HG03095 (cell line): ENCODE data around the gene LSM6.

Experiments
- ATAC-seq: cut with Tn5 transposase; IDR thresholded peaks from one replicate; pipeline ENCODE4 v1.9.1; 2021; ENCODE audit warnings: moderate library complexity; ENCODE audit not compliant: unreplicated experiment

Gene LSM6

DNA sequence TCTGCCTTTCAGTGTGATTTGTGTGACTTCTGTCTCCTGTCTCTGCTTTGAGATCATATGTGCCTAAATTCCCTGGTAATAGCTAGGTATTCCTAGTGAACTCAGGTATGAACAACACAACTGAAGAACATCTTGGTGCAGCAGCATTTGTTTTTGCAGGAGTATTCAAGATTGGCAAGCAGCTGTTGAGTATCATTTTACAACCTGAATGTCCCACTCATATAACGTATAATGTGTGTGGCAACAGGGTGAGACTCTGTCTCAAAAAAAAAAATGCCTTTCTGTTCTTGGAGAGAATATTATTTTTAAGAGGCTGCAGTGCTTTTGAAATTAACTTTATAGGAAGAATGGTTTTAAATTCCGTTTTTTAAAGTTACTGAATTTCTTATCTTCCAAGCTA lies 7.7 kb downstream of the LSM6 start:
- ATAC-seq: no peak

DNA sequence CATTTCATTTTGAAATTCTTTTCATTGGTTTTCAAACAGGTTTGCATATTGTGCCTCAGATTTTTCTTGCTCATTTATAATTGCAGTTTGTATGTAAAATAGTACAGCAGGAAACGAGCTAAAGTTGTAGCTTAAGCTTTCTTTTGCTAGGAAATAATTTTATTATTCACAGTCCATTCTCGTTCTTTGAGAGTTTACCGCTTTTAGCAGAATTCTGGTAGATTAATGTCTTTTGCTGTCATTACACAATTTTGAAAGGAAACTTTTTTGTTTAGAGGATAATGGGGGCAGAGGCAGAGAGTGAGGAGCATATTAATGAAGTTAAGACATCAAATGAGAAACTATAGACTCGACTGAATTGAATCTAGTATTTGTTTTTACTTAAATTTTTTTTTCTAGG lies 10.5 kb downstream of the LSM6 start:
- no peak for ATAC-seq

DNA sequence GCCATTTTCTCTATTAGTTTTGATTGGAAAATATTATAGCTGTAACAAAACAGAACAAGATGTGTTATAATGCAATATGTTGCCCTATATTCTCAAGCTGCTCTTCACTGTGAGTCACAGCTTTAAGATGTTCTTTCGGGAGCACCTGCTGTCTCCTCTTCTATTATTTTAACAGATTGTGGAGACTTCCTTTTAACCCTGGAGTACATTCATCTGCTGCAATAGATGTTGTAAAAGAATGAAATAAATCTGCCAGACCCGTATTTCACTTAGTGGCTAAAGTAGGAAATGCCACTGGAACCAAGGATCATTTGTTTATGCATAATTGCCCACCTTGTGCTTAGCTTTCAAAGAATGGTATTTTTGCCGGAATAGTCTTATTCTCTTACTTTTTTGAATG lies 11.1 kb downstream of the LSM6 start:
- no peak for ATAC-seq

DNA sequence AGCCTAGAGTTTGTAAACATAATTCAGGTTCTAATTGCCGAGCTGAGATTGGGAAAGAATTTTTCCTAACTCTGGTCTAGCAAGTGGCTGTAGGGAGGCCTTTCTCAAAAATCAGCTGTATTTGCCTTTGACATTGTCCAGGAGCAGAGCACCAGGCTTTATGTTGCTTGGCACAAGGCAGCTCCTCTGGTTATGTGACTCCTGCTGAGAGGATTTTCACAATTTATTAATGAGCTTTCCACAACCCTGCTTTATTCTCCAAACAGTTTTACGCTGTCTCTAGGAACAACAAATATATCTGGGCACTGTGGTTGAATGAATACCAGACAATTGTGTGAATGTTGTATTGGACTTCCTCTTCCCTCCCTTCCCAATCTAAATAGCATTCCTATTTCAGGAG lies 14.9 kb downstream of the LSM6 start:
- no peak for ATAC-seq

DNA sequence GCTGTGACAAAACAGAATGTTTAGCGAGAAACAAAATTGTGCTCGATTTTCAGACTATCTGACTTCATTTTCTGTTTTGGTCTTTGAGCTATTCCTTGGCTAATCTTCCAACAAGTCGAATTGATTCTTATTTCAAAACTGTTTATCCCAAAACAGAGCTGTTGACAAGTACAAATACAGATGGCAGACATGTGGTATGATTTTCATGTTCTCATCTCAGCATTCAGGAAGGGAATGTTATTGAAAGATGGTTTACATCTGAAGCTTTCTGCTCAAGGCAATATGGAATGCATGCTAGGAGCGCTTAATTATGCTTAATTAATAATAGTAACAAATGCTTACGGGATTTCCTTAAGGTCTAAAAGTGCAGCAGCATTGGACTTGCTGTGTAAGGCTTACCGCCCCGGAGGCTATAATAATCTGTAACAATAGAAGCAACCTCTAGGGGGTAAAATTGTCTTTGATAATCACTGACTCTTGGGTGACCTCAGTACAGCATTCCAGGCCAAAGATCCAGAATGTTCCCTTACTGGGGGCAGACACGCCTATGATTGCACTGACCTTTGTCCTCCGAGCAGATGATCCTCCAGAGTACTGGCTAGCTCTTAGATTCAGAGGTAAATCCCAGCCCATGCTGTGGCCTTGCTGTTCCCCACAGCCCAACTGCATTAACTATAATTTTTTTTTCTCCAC lies 16.4 kb downstream of the LSM6 start:
- ATAC-seq: no peak

DNA sequence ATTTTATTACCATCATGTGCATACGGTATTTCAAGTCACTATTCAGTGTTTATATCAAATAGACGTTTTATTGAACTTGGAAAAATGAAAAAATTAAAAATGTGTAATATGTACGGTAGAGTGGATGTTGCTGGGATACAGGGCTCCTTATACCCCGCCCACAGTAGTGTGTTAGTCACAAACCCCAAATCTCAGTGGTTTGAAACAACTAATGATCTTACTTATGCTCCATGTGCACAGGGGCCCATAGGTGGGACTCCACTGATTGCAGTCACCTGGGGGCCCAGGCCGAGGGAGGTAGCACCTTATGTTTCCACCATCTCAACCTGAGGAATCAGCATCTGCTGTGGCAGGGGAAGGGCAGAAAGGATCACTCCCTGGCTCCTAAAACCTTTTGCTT lies 18.1 kb downstream of the LSM6 start:
- ATAC-seq: no peak

DNA sequence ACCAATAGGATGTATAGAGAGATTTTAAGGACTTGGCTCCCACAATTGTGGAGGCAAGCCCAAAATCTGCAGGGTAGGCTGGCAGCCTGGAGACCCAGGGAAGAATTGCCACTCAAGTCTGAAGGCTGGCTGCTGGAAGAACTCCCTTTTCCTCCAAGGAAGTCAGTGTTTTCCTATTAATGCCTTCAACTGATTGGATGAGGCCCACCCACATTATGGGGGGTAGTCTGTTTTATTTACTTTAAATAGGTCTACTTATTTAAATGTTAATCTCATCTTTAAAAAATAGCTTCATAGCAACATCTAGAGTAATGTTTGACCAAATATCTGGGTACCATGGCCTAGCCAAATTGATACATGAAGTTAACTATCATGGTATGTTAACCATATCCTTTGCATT lies 18.7 kb downstream of the LSM6 start:
- no peak for ATAC-seq

DNA sequence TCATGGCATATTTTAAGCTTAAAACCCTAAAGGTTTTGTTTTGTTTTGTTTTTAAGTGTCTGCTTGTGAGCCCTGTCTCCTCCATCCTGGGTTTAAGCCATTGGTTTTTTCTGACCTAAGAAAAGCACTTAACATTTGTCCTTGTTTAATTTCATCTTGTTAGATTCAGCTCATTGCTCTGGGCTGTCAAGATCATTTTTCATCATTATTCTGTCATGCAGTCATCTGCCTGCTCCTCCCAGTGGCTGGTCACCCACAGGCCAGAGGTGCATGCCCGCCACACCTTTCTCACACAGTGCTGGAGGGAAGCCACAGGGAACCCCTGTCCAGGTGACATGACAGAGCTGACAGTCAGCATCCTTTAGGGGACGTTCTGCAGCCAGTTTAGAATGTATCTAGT lies 27.1 kb downstream of the LSM6 start:
- ATAC-seq: no peak

DNA sequence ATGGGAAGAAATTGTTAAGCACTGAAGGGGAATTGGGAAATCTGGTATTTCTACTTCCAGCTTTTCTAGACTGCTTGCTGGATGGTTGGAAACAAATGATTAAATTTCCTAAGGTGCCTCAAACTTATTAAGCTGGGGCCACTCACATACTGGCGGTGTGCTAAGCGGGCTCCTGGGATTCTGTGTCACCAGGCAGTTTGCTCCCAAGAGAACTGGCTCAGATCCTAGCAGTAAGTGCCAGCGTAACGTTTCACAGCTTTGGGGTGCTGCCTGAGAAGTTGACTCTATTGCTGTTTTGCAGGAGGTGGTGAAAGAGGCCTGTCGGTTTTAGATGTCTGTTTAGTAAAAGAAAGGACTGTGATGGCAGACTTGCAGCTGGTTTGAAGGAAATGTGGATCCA lies 31.9 kb downstream of the LSM6 start:
- no peak for ATAC-seq

DNA sequence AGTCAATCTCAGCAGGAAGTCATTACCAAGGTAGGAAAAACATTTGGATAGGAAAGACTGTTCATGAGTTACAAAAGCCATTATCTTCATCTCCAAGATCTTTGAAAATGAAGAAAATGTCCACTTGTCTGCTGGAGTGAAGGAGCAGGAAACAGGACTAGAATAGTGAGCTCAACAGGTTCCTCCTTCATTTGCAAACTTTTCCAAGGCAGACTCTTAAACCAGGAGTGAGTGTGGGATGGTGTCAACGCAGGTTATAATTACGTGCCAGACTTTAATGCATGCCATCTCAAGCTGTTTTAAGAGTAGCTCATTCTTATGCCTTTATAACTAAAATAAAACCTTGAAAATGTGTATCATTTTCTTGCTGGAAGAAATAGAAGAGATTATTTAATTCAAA lies 35.4 kb downstream of the LSM6 start:
- ATAC-seq: no peak

DNA sequence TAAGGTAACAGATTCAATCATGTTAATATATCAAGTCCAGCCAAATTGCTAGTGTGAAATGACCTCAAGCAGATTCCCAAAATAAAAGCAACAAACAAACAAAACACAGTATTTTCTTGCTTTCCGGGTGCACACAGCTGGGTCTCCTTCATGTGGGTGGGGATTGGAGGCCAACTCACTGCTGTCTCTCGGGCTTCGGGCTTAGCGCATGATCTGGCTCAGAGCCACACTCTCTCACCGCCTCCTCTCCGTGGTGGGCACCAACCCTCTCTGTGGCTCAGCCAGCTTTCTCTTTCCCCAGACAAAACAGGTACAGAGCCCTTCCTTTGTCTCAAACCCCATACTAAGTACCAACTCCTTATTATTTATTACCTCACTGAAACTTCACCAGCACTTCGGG lies 35.9 kb downstream of the LSM6 start:
- no peak for ATAC-seq

DNA sequence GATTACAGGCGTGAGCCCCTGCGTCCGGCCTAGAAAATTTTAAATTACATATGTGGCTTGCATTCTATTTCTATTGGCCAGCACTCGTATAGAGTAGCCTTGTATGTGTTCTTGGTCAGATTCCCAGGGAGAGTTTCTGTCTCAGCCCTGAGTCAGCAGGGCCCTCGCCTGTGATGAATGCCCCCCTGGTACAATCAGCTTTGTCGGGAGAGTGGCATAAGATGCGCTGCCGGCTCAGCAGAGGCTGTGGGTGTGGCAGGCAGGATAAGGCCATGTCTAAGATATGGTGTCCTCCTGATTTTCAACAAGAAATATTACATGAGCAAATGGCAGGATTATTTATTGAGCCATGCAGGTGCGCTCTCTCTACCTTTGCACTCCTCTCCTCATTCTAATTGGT lies 37.3 kb downstream of the LSM6 start:
- ATAC-seq: no peak

DNA sequence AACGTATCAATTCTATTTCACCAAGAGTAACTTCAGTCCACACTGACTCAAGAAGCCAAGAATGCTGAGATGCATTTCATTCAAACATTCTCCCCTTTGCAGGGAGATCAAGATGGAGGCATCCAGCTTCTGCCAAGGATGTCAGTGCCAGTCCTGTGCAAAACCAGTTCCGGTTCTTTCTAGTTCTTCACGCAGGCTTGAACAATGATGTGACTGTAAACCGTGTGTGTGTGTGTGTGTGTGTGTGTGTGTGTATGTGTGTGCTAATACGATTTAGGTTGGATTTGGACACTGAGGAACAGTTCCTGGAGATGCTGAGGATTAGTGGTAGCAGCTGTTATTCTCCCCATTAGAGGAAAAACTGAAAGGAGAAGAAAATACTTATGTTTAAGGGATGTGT lies 38.7 kb downstream of the LSM6 start, which contains the start of gene REELD1:
Gene REELD1, plus strand, starts transcription at position 301 of the 400 bp plus-strand sequence. CDS start 2,415 bp downstream, outside the sequence.
- ATAC-seq: no peak

DNA sequence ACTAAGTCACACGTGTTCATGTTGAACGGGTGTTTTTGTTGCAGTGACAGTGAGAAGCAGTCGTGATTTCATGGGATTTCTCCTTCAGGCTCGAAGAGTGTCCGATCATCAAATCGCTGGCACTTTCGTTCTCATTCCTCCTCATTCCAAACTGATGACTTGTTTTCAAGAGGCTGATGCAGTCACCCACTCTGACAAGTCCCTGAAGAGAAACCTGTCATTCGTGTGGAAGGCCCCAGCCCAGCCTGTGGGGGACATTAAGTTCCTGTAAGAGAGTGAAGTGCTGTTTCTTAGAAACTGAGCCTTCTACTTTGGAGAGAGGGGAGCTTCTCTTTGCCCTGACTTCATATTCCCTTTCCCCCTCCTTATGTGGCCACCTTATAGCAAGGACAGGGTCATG lies 46.8 kb downstream of the LSM6 start:
- no peak for ATAC-seq

DNA sequence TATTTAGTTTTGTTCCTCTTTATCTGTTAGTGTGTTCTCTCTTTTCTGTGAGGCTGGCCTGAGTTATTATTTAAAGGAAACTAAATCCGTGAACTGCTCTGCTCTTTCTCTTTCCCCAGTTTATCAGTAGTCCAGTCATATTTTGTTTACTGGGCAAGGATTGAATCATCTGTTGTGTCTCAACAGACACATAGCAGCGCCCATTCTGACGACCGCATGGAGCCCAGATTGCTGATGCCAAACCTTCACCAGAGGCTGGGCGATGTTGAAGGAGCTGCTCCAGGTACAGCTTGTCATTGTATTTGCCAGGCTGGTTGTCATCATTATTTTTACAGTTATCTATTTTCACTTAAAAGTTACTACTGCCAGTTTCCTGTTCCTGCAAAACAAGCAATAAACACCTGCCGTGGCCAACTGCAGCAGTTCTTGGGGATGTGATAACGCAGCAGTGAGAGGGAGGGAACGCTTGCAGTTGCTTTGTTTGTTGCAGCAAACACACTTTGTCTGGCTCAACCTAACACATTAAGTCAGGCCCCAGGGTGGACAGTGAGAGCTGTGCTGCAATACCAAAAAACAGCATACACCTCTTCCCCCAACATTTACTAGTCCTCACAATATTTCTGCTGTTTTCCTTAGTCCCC lies 48.9 kb downstream of the LSM6 start:
- no peak for ATAC-seq

DNA sequence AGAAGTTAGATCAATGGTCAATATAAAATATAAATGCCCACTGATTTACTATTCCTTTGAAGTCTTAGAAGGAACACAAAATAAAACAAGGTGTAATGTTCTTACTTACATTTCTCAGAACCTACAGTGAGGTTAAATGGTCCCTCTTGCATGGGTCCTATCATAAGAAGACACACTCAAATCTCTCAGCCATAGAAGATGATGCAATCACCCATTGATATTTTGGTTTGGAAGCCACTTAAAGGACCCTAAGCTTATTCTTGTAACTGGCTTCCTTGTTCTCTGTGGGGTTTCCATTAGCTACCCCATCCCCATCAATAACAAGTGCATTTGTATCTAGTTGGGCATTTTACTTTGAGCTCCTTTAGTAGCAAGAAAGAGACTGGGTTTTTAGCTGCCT lies 53.9 kb downstream of the LSM6 start:
- ATAC-seq: no peak

DNA sequence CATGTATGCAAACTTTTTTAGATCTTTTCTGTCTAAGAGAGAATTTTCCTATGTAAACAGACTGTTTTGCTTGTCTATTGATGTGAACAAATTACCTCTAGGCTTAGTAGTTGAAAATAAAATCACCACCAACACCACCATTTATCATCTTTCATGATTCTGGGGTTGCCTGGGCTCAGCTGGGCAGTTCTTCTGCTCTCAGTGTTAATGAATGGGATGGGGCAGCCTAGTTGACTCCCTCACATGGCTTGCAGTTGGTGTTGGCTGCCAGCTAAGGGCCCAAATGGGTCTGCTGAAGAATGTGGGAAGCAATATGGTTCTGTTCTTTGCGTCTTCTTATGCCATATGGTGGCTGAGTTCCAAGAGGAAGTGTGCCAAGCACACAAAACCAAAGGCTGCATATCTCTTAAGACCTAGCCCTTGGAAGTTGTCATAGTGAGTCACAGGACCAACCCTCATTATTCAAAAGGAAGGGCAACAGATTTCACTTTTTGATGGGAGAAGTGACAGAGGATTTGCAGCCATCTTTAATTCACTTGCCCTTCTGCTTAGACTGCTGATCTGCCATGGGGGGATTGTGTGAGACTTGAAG lies 56.7 kb downstream of the LSM6 start:
- no peak for ATAC-seq

DNA sequence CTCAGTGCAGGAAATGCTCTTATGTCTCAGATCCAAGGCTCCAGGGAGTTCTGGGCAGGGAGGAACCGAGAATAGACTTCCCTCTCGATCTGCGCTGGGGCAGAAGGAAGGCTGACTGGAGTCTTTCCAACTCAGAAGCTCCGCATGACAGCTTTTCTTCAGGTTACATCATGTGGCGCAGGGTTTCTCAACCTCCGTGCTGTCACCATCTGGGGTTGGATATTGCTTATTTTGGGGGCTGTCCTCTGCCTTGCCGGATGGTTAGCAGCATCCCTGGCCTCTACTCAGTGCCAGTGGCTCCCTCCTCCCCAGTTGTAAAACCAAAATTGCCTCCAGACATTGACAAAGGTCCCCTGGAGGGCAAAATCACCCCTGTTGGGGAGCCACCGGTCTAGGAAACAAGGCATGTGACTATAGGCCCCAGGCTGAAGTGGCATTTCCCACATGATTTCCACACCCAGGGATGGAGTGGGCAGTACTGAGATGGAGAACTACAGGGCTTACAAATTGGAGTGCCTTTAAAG lies 60.2 kb downstream of the LSM6 start:
- ATAC-seq: no peak

DNA sequence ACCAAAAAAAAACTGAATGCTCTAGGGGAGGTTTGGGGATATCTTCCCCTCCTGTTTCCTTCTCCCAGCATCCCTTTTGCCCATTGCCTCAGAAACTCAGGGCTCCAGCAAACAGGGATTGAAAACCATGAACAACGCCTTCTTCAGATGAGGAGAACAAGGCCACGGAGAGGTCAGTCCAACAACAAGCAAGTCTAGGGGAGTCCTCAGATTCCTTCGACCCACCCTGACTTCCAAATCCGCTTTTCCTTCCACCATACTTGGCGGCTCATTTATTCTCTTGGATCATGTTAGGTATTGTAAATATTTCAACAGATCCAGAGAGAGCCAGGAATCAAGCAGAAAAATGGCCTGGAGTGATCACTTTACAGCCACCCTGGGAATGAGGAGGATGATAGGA lies 60.7 kb downstream of the LSM6 start:
- no peak for ATAC-seq

DNA sequence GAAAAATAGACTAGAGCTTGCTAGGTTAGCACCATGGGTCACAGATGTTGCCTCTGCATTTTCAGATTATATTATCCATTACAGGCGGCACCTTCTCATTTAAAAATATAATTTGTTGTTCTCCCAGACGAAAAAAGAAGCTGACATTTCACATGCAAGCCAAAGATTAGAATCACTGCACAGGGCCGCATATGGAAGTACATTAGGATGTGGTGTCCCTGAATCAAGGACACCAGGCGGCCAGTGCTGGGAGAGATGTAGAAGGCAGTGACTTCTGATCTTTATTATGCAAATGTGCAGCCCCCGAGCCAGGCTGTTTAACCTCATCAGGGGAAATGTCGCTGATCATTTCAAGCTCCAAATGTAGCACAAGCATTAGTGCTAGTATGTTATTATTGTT lies 61.6 kb downstream of the LSM6 start:
- ATAC-seq: no peak

DNA sequence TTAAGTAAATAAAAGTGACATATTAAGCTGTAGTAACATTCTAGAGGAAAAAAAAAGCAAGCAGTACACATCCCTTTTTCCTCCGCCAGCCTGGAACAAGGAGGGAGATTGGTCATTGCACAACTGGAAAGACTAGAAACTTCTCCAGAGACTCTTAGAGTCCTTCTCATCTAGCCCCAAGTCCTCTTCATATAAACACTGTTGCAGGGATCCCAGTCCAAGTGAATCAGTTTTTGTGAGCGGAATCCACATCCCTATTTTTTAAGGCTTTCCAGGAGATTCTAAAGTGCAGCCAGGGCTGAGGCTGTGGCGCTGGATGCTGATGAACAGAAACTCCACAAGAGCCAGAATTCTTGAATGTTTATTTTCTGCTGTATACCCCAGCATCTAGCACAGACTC lies 62.6 kb downstream of the LSM6 start:
- ATAC-seq: no peak
